Activated CD4-positive, alpha-beta T cell treated with anti-CD3 and anti-CD28 coated beads, Interleukin-2, amount 10 ng/mL, durations not matched to agents 24 days and 14 days (primary cell): ENCODE results near the gene EDEM3. TPM values are rescaled to one million over a fixed set of nuclear protein-coding genes. Genes with fewer than 3 reads are reported as not detected.

ENCODE experiments used
- DNase-seq: peaks from one replicate; pipeline ENCODE4 v3.0.0; 2022
- H3K27ac Mint-ChIP-seq: one replicate; pipeline ENCODE4 v1.8.0; 2022; ENCODE audit warnings: mild to moderate bottlenecking, mixed read lengths
- H3K27me3 Mint-ChIP-seq: one replicate; pipeline ENCODE4 v1.8.0; 2022; ENCODE audit warnings: mixed read lengths
- H3K36me3 Mint-ChIP-seq: one replicate; pipeline ENCODE4 v1.8.0; 2022; ENCODE audit warnings: low read depth, mild to moderate bottlenecking, mixed read lengths
- H3K4me1 Mint-ChIP-seq: one replicate; pipeline ENCODE4 v1.8.0; 2021; ENCODE audit warnings: mixed read lengths
- H3K4me3 Mint-ChIP-seq: one replicate; pipeline ENCODE4 v1.8.0; 2022; ENCODE audit warnings: mild to moderate bottlenecking, moderate library complexity, mixed read lengths
- H3K9me3 Mint-ChIP-seq: one replicate; pipeline ENCODE4 v1.8.0; 2021; ENCODE audit warnings: mixed read lengths
- intact Hi-C: fragments of 100-400 bp; cut with micrococcal nuclease; formaldehyde crosslinking; loops from one replicate; pipeline ENCODE4 v1.15.1; 2023
- total RNA-seq: library from RNA; stranded (reverse); gene quantifications from 2 replicates; pipeline ENCODE4 v1.2.3, GENCODE V29; 2022

Gene EDEM3
- total RNA-seq, 1 donor from 2014 or later, result 28.3 TPM

DNA sequence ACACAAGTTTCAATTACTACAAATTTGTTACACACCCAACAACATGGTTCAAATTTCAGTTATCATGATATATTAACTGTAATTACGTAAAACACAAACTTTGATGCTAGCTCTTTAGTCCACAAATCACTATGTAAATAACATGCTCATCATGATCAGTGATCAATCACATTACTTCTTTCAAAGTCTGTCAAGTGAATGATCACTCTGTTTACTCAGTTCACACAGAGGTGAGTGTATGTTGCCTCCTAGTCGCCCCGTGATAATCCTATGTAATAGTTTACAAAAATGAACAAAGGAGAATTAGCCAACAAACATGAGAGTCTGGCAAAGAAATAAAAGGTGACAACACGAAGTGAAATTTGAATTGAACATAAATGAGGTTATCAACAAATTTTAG is 14.3 kb downstream of the EDEM3 start:
- Mint-ChIP-seq H3K4me3 (no peak overlapping the region), H3K27me3 (no peaks in the 10 kb centered on the region), H3K9me3 (no peaks in the 10 kb centered on the region), H3K36me3 (peaks cover 16% of the 10 kb centered on the region), H3K4me1 (peaks cover 19% of the 10 kb centered on the region), H3K27ac (no peak overlapping the region)
- intact Hi-C loops, result no loop called here
- DNase-seq, result no peak

GRCh38 chr1:184739796-184740195 is 14.9 kb downstream of the EDEM3 start:
- peaks cover 13% of the 10 kb centered on the region for H3K36me3 Mint-ChIP-seq

DNA sequence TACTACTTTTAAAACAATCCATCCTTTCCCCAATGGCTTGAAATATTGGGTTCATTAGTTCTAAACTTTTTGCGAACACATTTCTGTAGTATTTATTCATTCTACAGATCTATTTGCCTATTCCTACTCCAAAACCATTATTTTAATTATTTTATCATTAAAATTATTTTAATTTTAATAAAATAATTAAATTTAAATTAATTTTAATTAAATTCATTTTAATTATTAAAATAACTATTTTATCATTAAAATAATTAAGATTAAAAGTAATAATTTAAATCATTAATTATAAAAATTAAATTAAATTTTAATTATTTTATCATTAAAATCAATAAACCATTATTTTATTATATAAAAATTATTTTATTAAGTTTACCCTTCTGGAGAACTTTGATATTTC is 15.6 kb downstream of the EDEM3 start:
- Mint-ChIP-seq H3K4me1 (peaks cover 12% of the 10 kb centered on the region), H3K36me3 (peaks cover 11% of the 10 kb centered on the region), H3K9me3 (no peaks in the 10 kb centered on the region), H3K27me3 (no peaks in the 10 kb centered on the region), H3K4me3 (no peak overlapping the region), H3K27ac (no peak overlapping the region)
- intact Hi-C loops, result no loop called here
- DNase-seq, result no peak

More at GRCh38 chr1:184739796-184740195, 14.9 kb downstream of the EDEM3 start:
- Mint-ChIP-seq H3K4me3 (no peak overlapping the region), H3K4me1 (peaks cover 14% of the 10 kb centered on the region), H3K27ac (no peak overlapping the region), H3K27me3 (no peaks in the 10 kb centered on the region), H3K9me3 (no peaks in the 10 kb centered on the region)
- DNase-seq, result no peak
- intact Hi-C loops, result no loop called here

DNA sequence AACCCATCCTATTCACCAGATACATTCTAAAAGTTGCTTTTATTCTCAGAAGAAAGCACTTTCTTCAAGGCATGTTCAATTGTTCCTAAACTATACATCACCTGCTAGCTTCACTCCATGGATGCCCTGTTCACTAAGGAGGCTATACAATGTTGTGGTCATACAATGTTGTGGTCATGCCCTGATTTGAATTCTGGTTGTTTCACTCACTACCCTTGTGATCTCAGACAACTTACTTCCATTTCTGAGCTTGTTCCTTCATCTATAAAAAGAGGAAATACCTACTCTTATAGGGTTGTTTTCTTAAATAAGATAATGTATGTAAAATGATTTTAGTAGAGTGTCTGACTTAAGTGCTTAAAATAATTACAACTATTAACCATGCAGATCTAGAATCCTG is 19.7 kb downstream of the EDEM3 start:
- intact Hi-C loops, result no loop called here
- peaks cover 24% of the 10 kb centered on the region for H3K36me3 Mint-ChIP-seq

DNA sequence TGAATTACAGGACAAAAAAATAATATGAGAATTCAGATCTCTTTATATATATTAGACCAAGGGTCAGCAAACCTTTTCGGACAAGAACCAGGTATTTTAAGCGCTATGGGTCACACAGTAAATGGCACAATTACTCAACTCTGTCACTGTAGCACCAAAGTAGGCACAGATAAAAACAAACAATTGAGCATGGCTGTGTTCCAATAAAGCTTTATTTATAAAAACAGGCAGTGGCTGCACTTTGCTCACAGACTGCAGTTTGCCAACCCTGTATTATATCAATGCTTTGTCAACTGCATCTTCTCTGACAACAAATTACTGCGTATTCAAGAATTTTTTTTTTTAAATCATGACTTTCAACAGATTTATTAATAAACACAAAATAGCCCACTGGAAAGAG is 29.8 kb downstream of the EDEM3 start:
- no peak overlapping the region for H3K4me3 Mint-ChIP-seq
- no peak overlapping the region for H3K27ac Mint-ChIP-seq
- H3K36me3 Mint-ChIP-seq, result peaks cover 44% of the 10 kb centered on the region
- H3K9me3 Mint-ChIP-seq, result no peaks in the 10 kb centered on the region
- no peak for DNase-seq
- intact Hi-C loops, result no loop called here
- H3K4me1 Mint-ChIP-seq, result no peaks in the 10 kb centered on the region
- H3K27me3 Mint-ChIP-seq, result no peaks in the 10 kb centered on the region

More for the DNA sequence above, 19.7 kb downstream of the EDEM3 start:
- Mint-ChIP-seq H3K4me1 (peaks cover 5% of the 10 kb centered on the region), H3K4me3 (no peak overlapping the region), H3K27ac (no peak overlapping the region), H3K27me3 (no peaks in the 10 kb centered on the region), H3K9me3 (peaks cover 3% of the 10 kb centered on the region)
- DNase-seq, result no peak

- no peak overlapping the region for H3K4me3 Mint-ChIP-seq
- no peaks in the 10 kb centered on the region for H3K4me1 Mint-ChIP-seq
- no peak for DNase-seq
- H3K27ac Mint-ChIP-seq, result no peak overlapping the region
- intact Hi-C loops, result no loop called here
- H3K27me3 Mint-ChIP-seq, result no peaks in the 10 kb centered on the region
- H3K36me3 Mint-ChIP-seq, result peaks cover 43% of the 10 kb centered on the region
- no peaks in the 10 kb centered on the region for H3K9me3 Mint-ChIP-seq
Measured at GRCh38 chr1:184716158-184716557, 38.5 kb downstream of the EDEM3 start.

DNA sequence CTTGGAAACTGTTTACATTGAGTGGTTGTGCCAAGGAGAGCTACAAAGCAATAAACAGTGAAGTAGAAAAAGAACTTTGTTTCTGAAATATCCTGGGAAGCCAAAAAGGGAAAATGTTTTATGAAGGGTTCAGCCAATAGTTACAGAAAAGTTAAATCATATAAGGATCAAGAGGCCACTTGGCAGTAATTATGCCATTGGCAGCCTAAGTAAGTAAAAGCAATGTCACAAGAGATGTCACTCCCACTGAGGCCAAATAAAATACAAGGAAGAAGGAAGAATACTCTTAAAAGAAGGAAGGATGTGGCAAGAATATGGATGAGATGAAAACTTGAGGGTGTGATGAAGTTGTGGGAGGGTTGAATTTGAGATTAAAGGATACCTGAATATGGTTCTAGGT is 45.2 kb downstream of the EDEM3 start:
- DNase-seq, result no peak
- no peaks in the 10 kb centered on the region for H3K9me3 Mint-ChIP-seq
- peaks cover 47% of the 10 kb centered on the region for H3K36me3 Mint-ChIP-seq
- intact Hi-C loops, result no loop called here
- H3K27ac Mint-ChIP-seq, result peak overlapping the region; percentile 17
- H3K4me3 Mint-ChIP-seq, result no peak overlapping the region
- no peaks in the 10 kb centered on the region for H3K27me3 Mint-ChIP-seq
- peaks cover 2% of the 10 kb centered on the region for H3K4me1 Mint-ChIP-seq

- Mint-ChIP-seq H3K27ac (no peak overlapping the region), H3K36me3 (peaks cover 43% of the 10 kb centered on the region), H3K4me1 (peaks cover 2% of the 10 kb centered on the region), H3K4me3 (no peak overlapping the region), H3K27me3 (no peaks in the 10 kb centered on the region), H3K9me3 (no peaks in the 10 kb centered on the region)
- intact Hi-C loops, result no loop called here
- DNase-seq, result no peak
Measured at GRCh38 chr1:184708084-184708676, 46.5 kb downstream of the EDEM3 start.

DNA sequence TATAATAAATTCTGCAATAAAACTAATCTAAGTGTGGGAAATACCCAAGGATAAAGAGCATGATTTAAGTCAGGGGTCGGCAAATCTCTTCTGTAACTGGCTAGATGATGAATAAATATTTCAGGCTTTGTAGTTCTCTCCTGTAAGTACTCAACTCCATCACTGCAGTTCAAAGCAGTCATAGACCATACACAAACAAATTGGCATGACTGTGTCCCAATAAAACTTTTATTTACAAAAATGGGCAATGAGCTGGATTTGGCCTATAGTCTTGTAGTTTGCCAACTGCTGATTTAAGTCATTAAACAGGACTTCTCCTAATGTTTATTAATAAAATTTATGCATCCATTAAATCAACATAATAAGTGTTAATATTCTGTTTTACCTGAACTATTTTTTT is 49.4 kb downstream of the EDEM3 start:
- intact Hi-C loops, result no loop called here
- Mint-ChIP-seq H3K9me3 (no peaks in the 10 kb centered on the region), H3K4me3 (no peak overlapping the region), H3K27me3 (no peaks in the 10 kb centered on the region), H3K27ac (no peak overlapping the region), H3K36me3 (peaks cover 54% of the 10 kb centered on the region), H3K4me1 (peaks cover 2% of the 10 kb centered on the region)
- no peak for DNase-seq

DNA sequence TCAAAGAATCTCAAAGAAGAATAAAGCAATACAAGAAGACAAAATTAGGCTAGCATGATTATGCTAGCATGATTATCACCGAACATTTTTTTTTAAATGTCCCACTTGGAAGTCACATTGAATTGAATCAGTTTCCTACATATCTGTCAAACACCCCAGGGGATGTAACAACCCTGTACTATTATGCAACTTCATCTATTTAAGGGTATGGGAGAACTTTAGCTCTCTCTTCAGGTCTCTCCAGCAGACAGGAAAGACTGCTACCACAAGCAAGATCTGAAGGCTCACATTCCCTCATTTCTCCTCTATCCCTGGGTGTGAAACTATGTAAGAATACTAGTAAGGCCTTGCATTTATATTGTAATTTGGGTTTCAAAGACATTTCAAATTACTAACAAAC is 52.8 kb downstream of the EDEM3 start:
- Mint-ChIP-seq H3K4me1 (no peaks in the 10 kb centered on the region), H3K36me3 (peaks cover 40% of the 10 kb centered on the region), H3K9me3 (no peaks in the 10 kb centered on the region), H3K27me3 (no peaks in the 10 kb centered on the region), H3K27ac (no peak overlapping the region), H3K4me3 (no peak overlapping the region)
- DNase-seq, result no peak
- intact Hi-C loops, result no loop called here

- no peak overlapping the region for H3K27ac Mint-ChIP-seq
- DNase-seq, result no peak
Measured at GRCh38 chr1:184698969-184699368, 55.7 kb downstream of the EDEM3 start.

DNA sequence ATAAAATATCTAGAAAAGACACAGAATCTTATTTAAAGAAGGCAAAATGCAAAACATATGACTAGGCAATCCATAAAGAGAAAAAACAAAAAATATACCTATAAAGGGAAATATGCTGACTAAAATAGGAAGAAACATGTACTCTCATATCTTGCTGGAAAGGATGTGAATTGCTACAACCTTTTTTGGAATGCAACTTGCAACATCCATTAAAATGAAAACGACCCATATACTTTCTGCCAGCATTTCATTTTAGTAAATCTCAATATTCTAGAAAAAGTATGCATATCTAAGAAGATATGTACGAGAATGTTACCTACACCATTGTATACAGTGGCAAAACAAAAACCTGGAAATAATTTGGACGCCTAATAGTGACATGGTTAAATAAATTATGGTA is 56.6 kb downstream of the EDEM3 start:
- Mint-ChIP-seq H3K4me1 (peaks cover 4% of the 10 kb centered on the region), H3K36me3 (peaks cover 43% of the 10 kb centered on the region)
- intact Hi-C loops, result no loop called here

More at GRCh38 chr1:184698969-184699368, 55.7 kb downstream of the EDEM3 start:
- H3K4me3 Mint-ChIP-seq, result no peak overlapping the region
- peaks cover 4% of the 10 kb centered on the region for H3K4me1 Mint-ChIP-seq
- H3K27me3 Mint-ChIP-seq, result no peaks in the 10 kb centered on the region
- intact Hi-C loops, result no loop called here
- no peaks in the 10 kb centered on the region for H3K9me3 Mint-ChIP-seq
- H3K36me3 Mint-ChIP-seq, result peaks cover 44% of the 10 kb centered on the region

DNA sequence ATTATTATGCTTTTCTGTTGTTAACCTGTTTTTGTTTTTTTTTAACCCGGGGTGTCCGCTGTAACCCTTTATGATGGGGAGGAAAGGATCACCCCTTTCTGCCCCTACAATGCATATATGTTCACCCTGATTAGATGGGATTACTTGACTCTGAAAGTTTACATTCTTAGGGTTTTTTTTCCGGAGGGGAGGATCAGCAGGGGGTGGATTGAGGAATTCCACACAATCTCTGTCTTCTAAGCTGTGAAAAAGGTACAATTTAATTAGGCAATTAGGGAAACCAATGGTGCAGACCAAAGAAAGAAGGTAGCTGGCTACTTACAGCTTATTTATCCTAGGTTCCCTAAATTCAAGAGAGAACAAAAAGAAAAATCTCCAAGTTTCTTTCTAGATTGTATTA is 58.3 kb downstream of the EDEM3 start:
- intact Hi-C loops, result no loop called here
- no peak for DNase-seq
- H3K4me3 Mint-ChIP-seq, result no peak overlapping the region
- no peak overlapping the region for H3K27ac Mint-ChIP-seq
- H3K36me3 Mint-ChIP-seq, result peaks cover 35% of the 10 kb centered on the region
- no peaks in the 10 kb centered on the region for H3K27me3 Mint-ChIP-seq
- H3K9me3 Mint-ChIP-seq, result no peaks in the 10 kb centered on the region
- H3K4me1 Mint-ChIP-seq, result peaks cover 4% of the 10 kb centered on the region

More for the DNA sequence above, 56.6 kb downstream of the EDEM3 start:
- DNase-seq, result no peak
- Mint-ChIP-seq H3K27ac (no peak overlapping the region), H3K4me3 (no peak overlapping the region), H3K27me3 (no peaks in the 10 kb centered on the region), H3K9me3 (no peaks in the 10 kb centered on the region)

- H3K36me3 Mint-ChIP-seq, result peaks cover 29% of the 10 kb centered on the region
- DNase-seq, result no peak
- H3K4me1 Mint-ChIP-seq, result peaks cover 4% of the 10 kb centered on the region
- intact Hi-C loops, result no loop called here
- no peaks in the 10 kb centered on the region for H3K27me3 Mint-ChIP-seq
- H3K4me3 Mint-ChIP-seq, result no peak overlapping the region
- H3K9me3 Mint-ChIP-seq, result no peaks in the 10 kb centered on the region
- H3K27ac Mint-ChIP-seq, result no peak overlapping the region
Measured at GRCh38 chr1:184695023-184695422, 59.6 kb downstream of the EDEM3 start.

- Mint-ChIP-seq H3K27ac (no peak overlapping the region), H3K9me3 (no peaks in the 10 kb centered on the region), H3K4me1 (peaks cover 4% of the 10 kb centered on the region), H3K4me3 (no peak overlapping the region), H3K27me3 (no peaks in the 10 kb centered on the region), H3K36me3 (peaks cover 22% of the 10 kb centered on the region)
- DNase-seq, result no peak
- intact Hi-C loops, result no loop called here
Measured at GRCh38 chr1:184693011-184693410, 61.6 kb downstream of the EDEM3 start.
